ENCODE measurements around the gene PSMG1. TPM values are rescaled to one million over a fixed set of nuclear protein-coding genes. Genes with fewer than 3 reads are reported as not detected.
"Not testable (repeated sequence)": the region's sequence is repeated elsewhere in the genome, so short reads cannot be mapped to it uniquely, and the experiment has no call there.

The PSMG1 gene
- total RNA-seq, 1 donor from 2014 or later = 22.6 TPM

GRCh38 chr21:39188521-39189139, 5.4 kb upstream of the PSMG1 start:
- DNase-seq (ENCODE audit: low spot score) = no peak

GRCh38 chr21:39187141-39187540, 3.9 kb upstream of the PSMG1 start:
- no peak for DNase-seq (ENCODE audit: low spot score)

GRCh38 chr21:39186676-39187075, 3.4 kb upstream of the PSMG1 start:
- no peak for DNase-seq (ENCODE audit: low spot score)

GRCh38 chr21:39185157-39185556, 1.9 kb upstream of the PSMG1 start:
- no peak for DNase-seq (ENCODE audit: low spot score)

GRCh38 chr21:39184050-39184980, 1.1 kb upstream of the PSMG1 start:
- no peak for DNase-seq (ENCODE audit: low spot score)

- DNase-seq (ENCODE audit: low spot score) = peak; percentile 25
Observed at GRCh38 chr21:39182484-39183271, 573 bp downstream of the PSMG1 start.

- no peak for DNase-seq (ENCODE audit: low spot score)
Observed at GRCh38 chr21:39182016-39182415, 1.2 kb downstream of the PSMG1 start.

- no peak for DNase-seq (ENCODE audit: low spot score)
Observed at GRCh38 chr21:39181205-39181818, 1.9 kb downstream of the PSMG1 start.

- DNase-seq (ENCODE audit: low spot score) = no peak
Observed at GRCh38 chr21:39180429-39181019, 2.7 kb downstream of the PSMG1 start.

- DNase-seq (ENCODE audit: low spot score) = no peak
Observed at GRCh38 chr21:39178421-39178820, 4.8 kb downstream of the PSMG1 start.

GRCh38 chr21:39176271-39176709, 7.0 kb downstream of the PSMG1 start:
- DNase-seq (ENCODE audit: low spot score) = no peak

GRCh38 chr21:39175665-39176064, 7.6 kb downstream of the PSMG1 start:
- DNase-seq (ENCODE audit: low spot score) = no peak

GRCh38 chr21:39175154-39175553, 8.1 kb downstream of the PSMG1 start:
- no peak for DNase-seq (ENCODE audit: low spot score)

- no peak for DNase-seq (ENCODE audit: low spot score)
Observed at GRCh38 chr21:39173716-39174680, 9.3 kb downstream of the PSMG1 start.

- DNase-seq (ENCODE audit: low spot score) = no peak
Observed at GRCh38 chr21:39169906-39170305, 13.3 kb downstream of the PSMG1 start.

- no peak for DNase-seq (ENCODE audit: low spot score)
Observed at GRCh38 chr21:39168800-39169199, 14.5 kb downstream of the PSMG1 start.

GRCh38 chr21:39164523-39164922, 18.7 kb downstream of the PSMG1 start:
- DNase-seq (ENCODE audit: low spot score) = no peak

- no peak for DNase-seq (ENCODE audit: low spot score)
Observed at GRCh38 chr21:39161064-39161463, 22.2 kb downstream of the PSMG1 start.

GRCh38 chr21:39159342-39160063, 23.7 kb downstream of the PSMG1 start:
- DNase-seq (ENCODE audit: low spot score) = no peak

- DNase-seq (ENCODE audit: low spot score) = not testable (repeated sequence)
Observed at GRCh38 chr21:39157241-39157640, 26.0 kb downstream of the PSMG1 start.

Measured in mucosa of gallbladder (tissue), 1 donor.